ENCODE measurements around the gene YWHAE.
"Not testable (repeated sequence)": the region's sequence is repeated elsewhere in the genome, so short reads cannot be mapped to it uniquely, and the experiment has no call there.

Gene YWHAE

DNA sequence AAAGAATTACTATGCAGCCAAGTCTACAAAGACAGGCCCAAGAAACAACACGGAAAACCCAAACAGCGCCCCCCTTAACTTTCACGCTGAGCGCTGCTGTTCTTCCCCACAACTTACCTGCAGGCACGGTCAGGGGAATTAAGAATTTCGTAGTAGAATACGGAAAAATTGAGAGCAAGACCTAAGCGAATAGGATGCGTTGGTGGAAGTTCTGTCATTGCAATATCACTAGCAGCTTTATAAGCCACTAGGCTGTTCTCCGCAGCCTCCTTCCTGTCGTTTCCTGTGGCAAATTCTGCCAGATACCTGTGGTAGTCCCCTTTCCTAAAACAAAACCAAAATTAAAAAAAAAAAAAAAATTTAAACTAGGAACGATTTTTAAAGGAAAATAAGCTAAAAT is 39.0 kb downstream of the YWHAE start:
- H3K36me3 ChIP-seq (ENCODE audit: control insufficient read depth, insufficient read depth, low read length) = peaks cover 8% of the 10 kb centered on the region

DNA sequence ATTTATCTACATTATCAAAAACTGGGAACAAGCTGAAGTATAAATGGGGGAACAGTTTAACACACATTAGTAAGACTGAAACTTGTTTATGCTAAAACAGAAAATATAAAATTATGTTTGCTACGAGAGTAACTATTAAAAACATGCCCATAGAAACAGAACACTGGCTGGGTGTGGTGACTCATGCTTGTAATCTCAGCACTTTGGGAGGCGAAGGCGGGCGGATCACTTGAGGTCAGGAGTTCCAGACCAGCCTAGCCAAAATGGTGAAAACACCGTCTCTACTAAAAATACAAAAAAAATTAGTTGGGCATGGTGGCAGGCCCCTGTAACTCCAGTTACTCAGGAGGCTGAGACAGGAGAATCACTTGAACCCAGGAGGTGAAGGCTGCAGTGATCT is 39.7 kb downstream of the YWHAE start:
- H3K36me3 ChIP-seq (ENCODE audit: control insufficient read depth, insufficient read depth, low read length); H3K27me3 ChIP-seq (replicated peaks; ENCODE audit: control insufficient read depth, insufficient read depth, low read length); H3K4me3 ChIP-seq (replicated peaks; ENCODE audit: low read depth, low read length); DNase-seq (ENCODE audit: extremely low read depth, insufficient read length): not testable (repeated sequence)

More for the DNA sequence above, 39.0 kb downstream of the YWHAE start:
- DNase-seq (ENCODE audit: extremely low read depth, insufficient read length) = no peak
- H3K27me3 ChIP-seq (replicated peaks; ENCODE audit: control insufficient read depth, insufficient read depth, low read length) = no peaks in the 10 kb centered on the region
- TF ChIP-seq, protein P1, sequence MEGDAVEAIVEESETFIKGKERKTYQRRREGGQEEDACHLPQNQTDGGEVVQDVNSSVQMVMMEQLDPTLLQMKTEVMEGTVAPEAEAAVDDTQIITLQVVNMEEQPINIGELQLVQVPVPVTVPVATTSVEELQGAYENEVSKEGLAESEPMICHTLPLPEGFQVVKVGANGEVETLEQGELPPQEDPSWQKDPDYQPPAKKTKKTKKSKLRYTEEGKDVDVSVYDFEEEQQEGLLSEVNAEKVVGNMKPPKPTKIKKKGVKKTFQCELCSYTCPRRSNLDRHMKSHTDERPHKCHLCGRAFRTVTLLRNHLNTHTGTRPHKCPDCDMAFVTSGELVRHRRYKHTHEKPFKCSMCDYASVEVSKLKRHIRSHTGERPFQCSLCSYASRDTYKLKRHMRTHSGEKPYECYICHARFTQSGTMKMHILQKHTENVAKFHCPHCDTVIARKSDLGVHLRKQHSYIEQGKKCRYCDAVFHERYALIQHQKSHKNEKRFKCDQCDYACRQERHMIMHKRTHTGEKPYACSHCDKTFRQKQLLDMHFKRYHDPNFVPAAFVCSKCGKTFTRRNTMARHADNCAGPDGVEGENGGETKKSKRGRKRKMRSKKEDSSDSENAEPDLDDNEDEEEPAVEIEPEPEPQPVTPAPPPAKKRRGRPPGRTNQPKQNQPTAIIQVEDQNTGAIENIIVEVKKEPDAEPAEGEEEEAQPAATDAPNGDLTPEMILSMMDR (IDR thresholded peaks at IDR 0.05; ENCODE audit: insufficient read depth, low read length, poor library complexity, severe bottlenecking) = no peak
- H3K4me3 ChIP-seq (replicated peaks; ENCODE audit: low read depth, low read length) = no peak overlapping the region

DNA sequence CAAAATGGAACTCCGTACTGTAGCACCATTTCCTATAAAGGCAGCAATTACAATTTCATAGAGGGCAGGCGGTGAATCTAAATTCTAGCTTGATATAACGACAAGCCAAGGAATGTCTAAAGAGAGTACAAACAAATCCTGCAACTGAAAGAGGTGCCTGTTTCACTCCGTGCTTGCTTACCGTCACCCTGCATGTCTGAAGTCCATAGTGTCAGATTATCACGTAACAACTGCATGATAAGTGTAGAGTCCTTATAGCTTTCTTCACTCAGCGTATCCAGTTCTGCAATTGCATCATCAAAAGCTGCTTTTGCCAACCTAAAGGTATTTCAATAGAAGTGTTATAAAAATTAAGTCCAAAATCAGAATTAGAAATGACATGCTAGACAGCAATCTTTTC is 46.0 kb downstream of the YWHAE start:
- no peak for DNase-seq (ENCODE audit: extremely low read depth, insufficient read length)
- H3K36me3 ChIP-seq (ENCODE audit: control insufficient read depth, insufficient read depth, low read length) = peaks cover 17% of the 10 kb centered on the region
- TF ChIP-seq, protein P1 (IDR thresholded peaks at IDR 0.05; ENCODE audit: insufficient read depth, low read length, poor library complexity, severe bottlenecking) = no peak

DNA sequence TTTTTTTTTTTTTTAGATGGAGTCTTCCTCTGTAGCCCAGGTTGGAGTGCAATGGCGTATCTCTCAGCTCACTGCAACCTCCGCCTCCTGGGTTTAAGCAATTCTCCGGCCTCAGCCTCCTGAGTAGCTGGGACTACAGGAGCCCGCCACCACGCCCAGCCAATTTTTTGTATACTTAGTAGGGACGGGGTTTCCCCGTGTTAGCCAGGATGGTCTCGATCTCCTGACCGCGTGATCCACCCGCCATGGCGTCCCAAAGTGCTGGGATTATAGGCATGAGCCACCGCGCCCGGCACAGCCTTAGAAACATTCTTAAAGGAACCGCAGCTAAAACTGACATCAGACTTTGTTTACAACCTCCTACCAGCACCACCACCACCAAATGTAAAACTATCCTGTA is 47.5 kb downstream of the YWHAE start:
- not testable (repeated sequence) for H3K4me3 ChIP-seq (replicated peaks; ENCODE audit: low read depth, low read length); DNase-seq (ENCODE audit: extremely low read depth, insufficient read length); H3K27me3 ChIP-seq (replicated peaks; ENCODE audit: control insufficient read depth, insufficient read depth, low read length)
- H3K36me3 ChIP-seq (ENCODE audit: control insufficient read depth, insufficient read depth, low read length) = peaks cover 20% of the 10 kb centered on the region

More for the DNA sequence above, 46.0 kb downstream of the YWHAE start:
- Histone ChIP-seq H3K4me3 (replicated peaks; ENCODE audit: low read depth, low read length) (no peak overlapping the region), H3K27me3 (replicated peaks; ENCODE audit: control insufficient read depth, insufficient read depth, low read length) (no peaks in the 10 kb centered on the region)

DNA sequence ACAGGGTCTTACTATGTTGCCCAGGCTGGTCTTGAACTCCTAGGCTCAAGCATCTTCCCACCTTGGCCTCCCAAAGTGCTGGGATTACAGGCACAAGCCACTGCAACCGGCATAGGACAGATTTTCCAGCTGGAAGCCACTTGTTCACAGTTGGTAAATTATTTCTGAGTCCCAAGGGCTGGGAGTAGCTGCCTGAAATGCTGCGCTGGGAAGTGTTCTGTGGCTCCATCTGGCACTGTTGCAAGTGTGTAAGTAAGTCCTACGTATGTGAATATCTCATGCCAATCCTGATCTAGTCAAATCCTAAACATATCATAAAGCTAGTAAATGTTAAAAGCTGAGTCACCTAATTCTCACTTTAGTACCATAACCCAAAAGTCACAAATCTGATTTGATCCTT is 48.1 kb downstream of the YWHAE start:
- no peak for DNase-seq (ENCODE audit: extremely low read depth, insufficient read length)
- TF ChIP-seq, protein P1 (IDR thresholded peaks at IDR 0.05; ENCODE audit: insufficient read depth, low read length, poor library complexity, severe bottlenecking) = no peak
- Histone ChIP-seq H3K4me3 (replicated peaks; ENCODE audit: low read depth, low read length) (no peak overlapping the region), H3K27me3 (replicated peaks; ENCODE audit: control insufficient read depth, insufficient read depth, low read length) (no peaks in the 10 kb centered on the region), H3K36me3 (ENCODE audit: control insufficient read depth, insufficient read depth, low read length) (peaks cover 21% of the 10 kb centered on the region)

DNA sequence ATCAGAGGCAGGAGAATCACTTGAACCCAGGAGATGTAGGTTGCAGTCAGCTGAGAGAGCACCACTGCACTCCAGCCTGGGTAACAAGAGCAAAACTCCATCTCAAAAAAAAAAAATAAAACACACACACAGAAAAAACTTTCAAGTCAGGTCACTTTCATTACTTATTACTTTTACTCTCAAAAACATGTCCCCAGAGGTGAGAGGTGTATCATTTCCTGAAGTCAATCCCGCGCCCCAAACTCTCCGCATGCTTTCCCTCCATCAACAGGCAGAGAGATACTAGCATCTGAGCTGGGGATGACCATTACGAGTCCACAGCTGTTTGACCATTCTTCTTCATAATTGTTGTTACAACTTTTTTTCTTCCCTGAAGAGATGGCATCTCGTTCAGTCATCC is 48.7 kb downstream of the YWHAE start:
- no peak for DNase-seq (ENCODE audit: extremely low read depth, insufficient read length)
- TF ChIP-seq, protein P1 (IDR thresholded peaks at IDR 0.05; ENCODE audit: insufficient read depth, low read length, poor library complexity, severe bottlenecking) = no peak
- Histone ChIP-seq H3K4me3 (replicated peaks; ENCODE audit: low read depth, low read length) (no peak overlapping the region), H3K36me3 (ENCODE audit: control insufficient read depth, insufficient read depth, low read length) (peaks cover 19% of the 10 kb centered on the region), H3K27me3 (replicated peaks; ENCODE audit: control insufficient read depth, insufficient read depth, low read length) (no peaks in the 10 kb centered on the region)

DNA sequence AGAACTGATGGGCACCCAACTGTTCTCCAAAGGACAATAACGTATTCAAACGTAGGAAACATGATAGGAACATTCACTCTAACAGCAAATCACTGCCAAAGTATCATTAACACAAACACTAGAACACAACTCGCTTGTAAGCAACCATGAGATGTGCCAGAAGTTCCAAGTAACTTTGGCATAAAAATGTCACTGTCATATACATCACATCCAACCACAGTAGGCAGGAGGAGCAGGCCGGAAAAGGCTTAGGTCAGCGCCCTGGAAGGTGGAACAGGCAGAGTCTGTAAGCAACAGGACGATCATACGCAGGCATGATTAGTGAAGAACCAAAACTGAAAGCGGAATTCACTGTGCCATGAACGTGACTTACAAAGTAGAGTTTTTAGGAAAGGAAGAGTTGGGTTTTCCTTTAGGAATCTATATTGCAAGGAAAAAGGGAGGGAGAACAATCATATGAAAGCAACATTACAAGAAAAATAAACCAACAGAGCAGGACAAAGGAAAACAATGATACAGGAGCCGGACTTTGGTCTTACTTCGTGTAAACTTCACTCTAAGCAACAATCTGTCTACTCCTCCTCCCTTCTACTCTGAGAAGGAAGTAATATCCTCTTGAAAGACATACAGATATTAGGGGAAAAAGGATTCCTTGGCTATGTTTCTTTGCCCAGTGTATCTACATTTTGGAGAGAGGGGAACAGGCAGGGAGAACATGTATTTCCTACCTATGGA is 52.3 kb downstream of the YWHAE start:
- Histone ChIP-seq H3K4me3 (replicated peaks; ENCODE audit: low read depth, low read length) (no peak overlapping the region), H3K36me3 (ENCODE audit: control insufficient read depth, insufficient read depth, low read length) (peaks cover 17% of the 10 kb centered on the region), H3K27me3 (replicated peaks; ENCODE audit: control insufficient read depth, insufficient read depth, low read length) (no peaks in the 10 kb centered on the region)
- DNase-seq (ENCODE audit: extremely low read depth, insufficient read length) = no peak
- TF ChIP-seq, protein P1 (IDR thresholded peaks at IDR 0.05; ENCODE audit: insufficient read depth, low read length, poor library complexity, severe bottlenecking) = no peak

Measured in GM06990 (cell line).